ENCODE results near the gene USP31. TPM values are rescaled to one million over a fixed set of nuclear protein-coding genes. Genes with fewer than 3 reads are reported as not detected.

Gene USP31
- polyA plus RNA-seq, 1 experiment, result 4.7 TPM

GRCh38 chr16:23155445-23156049 lies 6.3 kb upstream of the USP31 start:
- no peak overlapping the region for H3K27ac ChIP-seq (ENCODE audit: low read depth, low read length)
- H3K27me3 ChIP-seq (ENCODE audit: control insufficient read depth, insufficient read depth, low read length), result peaks cover 10% of the 10 kb centered on the region
- peak; percentile 30; the same call in 1 of the 2 replicates for TF ChIP-seq CTCF (IDR thresholded peaks at IDR 0.05; ENCODE audit: low read depth, low read length)
- CTCF ChIA-PET, result interaction anchor here (1.0 kb wide), 1 partner anchor 280 kb away, joined by 3 read pairs; no protein-coding TSS in a partner anchor
- no peak overlapping the region for H3K4me3 ChIP-seq (ENCODE audit: low read depth, low read length)
- no peak for DNase-seq (ENCODE audit: low read depth, low spot score)
- no peaks in the 10 kb centered on the region for H3K9me3 ChIP-seq (ENCODE audit: control insufficient read depth, insufficient read depth, low read length)
- POLR2A ChIA-PET, result no interaction called here

DNA sequence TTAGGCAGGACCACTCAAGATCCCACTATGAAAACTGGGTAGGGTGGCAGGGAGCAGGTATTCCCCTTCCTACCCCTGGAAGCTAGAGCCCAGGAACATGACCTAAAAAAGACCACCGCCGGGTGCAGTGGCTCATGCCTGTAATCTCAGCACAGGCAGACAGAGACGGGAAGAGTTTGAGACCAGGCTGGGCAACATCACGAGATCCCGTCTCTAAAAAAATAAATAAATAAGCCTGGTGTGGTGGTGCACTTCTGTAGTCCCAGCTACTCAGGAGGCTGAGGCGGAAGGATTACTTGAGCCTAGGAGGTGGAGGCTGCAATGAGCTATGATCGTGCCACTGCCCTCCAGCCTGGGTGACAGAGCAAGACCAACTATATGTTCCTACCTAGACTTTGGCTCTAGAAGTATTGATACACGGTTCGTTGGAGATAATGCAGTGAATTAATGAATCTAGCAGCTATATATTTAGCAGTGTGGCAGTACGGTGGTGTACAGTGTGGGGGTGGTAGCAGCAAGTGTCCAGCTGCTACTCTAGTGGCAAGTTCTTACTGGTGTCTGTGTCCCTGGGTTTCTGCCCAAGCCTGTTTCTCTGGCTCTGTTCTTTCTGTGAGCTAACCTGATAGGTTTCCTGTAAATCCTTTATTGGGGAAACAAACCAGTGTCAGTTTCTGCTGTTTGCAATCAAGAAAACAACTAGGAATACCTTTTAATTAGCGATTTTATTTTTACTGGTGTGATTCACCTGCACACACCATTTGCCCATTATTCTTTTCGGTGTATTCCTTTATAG lies 3.3 kb upstream of the USP31 start:
- ChIA-PET POLR2A (no interaction called here), CTCF (interaction anchor here (0.5 to 1.1 kb wide), 2 partner anchors 283 to 285 kb away, joined by 3 to 10 read pairs; no protein-coding TSS in a partner anchor)
- H3K9me3 ChIP-seq (ENCODE audit: control insufficient read depth, insufficient read depth, low read length), result no peaks in the 10 kb centered on the region
- no peak overlapping the region for H3K4me3 ChIP-seq (ENCODE audit: low read depth, low read length)
- TF ChIP-seq CTCF (IDR thresholded peaks at IDR 0.05; ENCODE audit: low read depth, low read length), result no peak
- peaks cover 10% of the 10 kb centered on the region for H3K27me3 ChIP-seq (ENCODE audit: control insufficient read depth, insufficient read depth, low read length)
- no peak overlapping the region for H3K27ac ChIP-seq (ENCODE audit: low read depth, low read length)
- DNase-seq (ENCODE audit: low read depth, low spot score), result no peak

GRCh38 chr16:23149993-23150364 lies 727 bp upstream of the USP31 start:
- TF ChIP-seq CTCF (IDR thresholded peaks at IDR 0.05; ENCODE audit: low read depth, low read length), result no peak
- H3K27me3 ChIP-seq (ENCODE audit: control insufficient read depth, insufficient read depth, low read length), result peaks cover 2% of the 10 kb centered on the region
- peak overlapping the region; percentile 81 for H3K4me3 ChIP-seq (ENCODE audit: low read depth, low read length)
- no peak for DNase-seq (ENCODE audit: low read depth, low spot score)
- CTCF ChIA-PET, result interaction anchor here (1.8 kb wide), 1 partner anchor 284 kb away, joined by 5 read pairs; no protein-coding TSS in a partner anchor
- POLR2A ChIA-PET, result interaction anchor here (1.7 kb wide), 1 partner anchor 18 kb away, joined by 7 read pairs; no protein-coding TSS in a partner anchor
- no peak overlapping the region for H3K27ac ChIP-seq (ENCODE audit: low read depth, low read length)
- no peaks in the 10 kb centered on the region for H3K9me3 ChIP-seq (ENCODE audit: control insufficient read depth, insufficient read depth, low read length)

DNA sequence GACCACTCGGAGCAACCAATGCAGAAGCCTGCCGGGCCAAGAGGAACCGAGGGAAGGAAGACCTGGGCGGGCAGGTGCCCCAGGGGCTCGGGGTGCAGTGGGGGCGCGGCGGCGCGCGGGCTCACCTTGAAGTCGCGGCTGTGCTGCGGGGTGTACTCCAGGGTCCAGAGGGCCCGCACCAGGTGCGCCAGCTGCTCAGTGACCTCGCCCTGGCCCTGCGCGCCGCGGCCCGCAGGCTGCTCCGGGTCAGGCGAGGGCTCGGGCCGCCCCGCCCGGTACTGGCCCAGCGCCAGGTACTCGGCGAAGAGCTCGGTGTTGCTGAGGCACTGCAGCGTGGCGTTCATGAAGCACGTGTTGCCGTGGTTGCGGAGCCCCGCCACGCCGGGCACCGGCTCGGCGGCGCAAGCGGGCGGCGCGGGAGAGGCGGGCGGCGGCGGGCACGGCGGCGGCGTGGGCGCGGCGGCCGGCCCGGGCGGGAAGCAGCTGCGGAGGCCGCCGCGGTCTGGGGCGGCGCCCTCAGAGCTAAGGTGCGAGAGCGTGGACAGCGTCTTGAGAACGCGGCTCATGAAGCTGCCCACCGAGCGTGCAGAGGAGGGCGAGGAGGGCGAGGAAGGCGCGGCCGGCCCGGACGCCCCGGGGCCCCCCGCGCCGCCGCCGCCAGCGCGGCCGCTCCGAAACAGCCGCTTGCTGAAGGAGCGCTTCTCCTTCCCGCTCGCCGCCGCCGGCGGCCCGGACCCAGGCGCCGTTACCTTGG lies 562 bp downstream of the USP31 start:
- no peak for TF ChIP-seq CTCF (IDR thresholded peaks at IDR 0.05; ENCODE audit: low read depth, low read length)
- H3K9me3 ChIP-seq (ENCODE audit: control insufficient read depth, insufficient read depth, low read length), result no peaks in the 10 kb centered on the region
- CTCF ChIA-PET, result interaction anchor here (0.7 to 1.1 kb wide), 2 partner anchors 88 to 286 kb away, joined by 3 to 4 read pairs; no protein-coding TSS in a partner anchor
- POLR2A ChIA-PET, result interaction anchor here (1.7 kb wide), 1 partner anchor 16 kb away, joined by 7 read pairs; no protein-coding TSS in a partner anchor
- H3K27ac ChIP-seq (ENCODE audit: low read depth, low read length), result no peak overlapping the region
- no peak for DNase-seq (ENCODE audit: low read depth, low spot score)
- H3K27me3 ChIP-seq (ENCODE audit: control insufficient read depth, insufficient read depth, low read length), result peaks cover 2% of the 10 kb centered on the region
- H3K4me3 ChIP-seq (ENCODE audit: low read depth, low read length), result peak overlapping the region; percentile 71

Measured in AG04450 (cell line).